Upper lobe of left lung (tissue), 4 donors: ENCODE data around the gene EVI2B.
"Not testable (repeated sequence)": the region's sequence is repeated elsewhere in the genome, so short reads cannot be mapped to it uniquely, and the experiment has no call there.

Experiments
- EP300 ChIP-seq, 4 donors: sonication (generic); formaldehyde crosslinking; IDR thresholded peaks; one replicate each; pipeline ENCODE4 v1.5.1; 2017; ENCODE audit warnings: antibody characterized with exemption in 4 of 4, control low read depth in 2 of 4
- POLR2A ChIP-seq, 4 donors: fragments of 450-650 bp; IDR thresholded peaks; one replicate each; pipeline ENCODE4 v1.5.1; 2016 to 2017; ENCODE audit warnings: antibody characterized with exemption in 4 of 4, mild to moderate bottlenecking in 2 of 4
- POLR2AphosphoS5 ChIP-seq, 2 donors: sonication (generic); formaldehyde crosslinking; IDR thresholded peaks; one replicate each; pipeline ENCODE4 v1.5.1; 2017; ENCODE audit warnings: antibody characterized with exemption in 2 of 2
- TF ChIP-seq, protein P1 (sequence below), 6 experiments: fragments of 450-650 bp in 4 of 6; fragments of 200-600 bp in 2 of 6; sonication (generic) in 2 of 6; IDR thresholded peaks; one replicate each; pipeline ENCODE4 v1.5.1; 2016 to 2019; ENCODE audit warnings: antibody characterized with exemption in 6 of 6

DNA sequence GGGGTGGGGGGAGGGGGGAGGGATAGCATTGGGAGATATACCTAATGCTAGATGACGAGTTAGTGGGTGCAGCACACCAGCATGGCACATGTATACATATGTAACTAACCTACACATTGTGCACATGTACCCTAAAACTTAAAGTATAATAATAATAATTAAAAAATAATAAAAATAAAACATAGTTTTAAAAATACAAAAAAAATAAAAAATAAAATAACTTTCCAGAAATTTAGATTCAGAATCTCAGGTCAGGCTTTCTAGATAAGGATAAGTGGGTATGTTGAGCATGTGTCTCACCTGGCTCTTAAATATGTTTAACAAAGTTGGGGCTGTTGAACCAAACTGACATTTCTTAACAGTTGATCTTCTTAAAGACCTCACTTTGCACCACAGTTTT is 25.9 kb downstream of the EVI2B start:
- not testable (repeated sequence) for TF ChIP-seq EP300, POLR2A, POLR2AphosphoS5 (IDR thresholded peaks at IDR 0.05)
- TF ChIP-seq, protein P1, sequence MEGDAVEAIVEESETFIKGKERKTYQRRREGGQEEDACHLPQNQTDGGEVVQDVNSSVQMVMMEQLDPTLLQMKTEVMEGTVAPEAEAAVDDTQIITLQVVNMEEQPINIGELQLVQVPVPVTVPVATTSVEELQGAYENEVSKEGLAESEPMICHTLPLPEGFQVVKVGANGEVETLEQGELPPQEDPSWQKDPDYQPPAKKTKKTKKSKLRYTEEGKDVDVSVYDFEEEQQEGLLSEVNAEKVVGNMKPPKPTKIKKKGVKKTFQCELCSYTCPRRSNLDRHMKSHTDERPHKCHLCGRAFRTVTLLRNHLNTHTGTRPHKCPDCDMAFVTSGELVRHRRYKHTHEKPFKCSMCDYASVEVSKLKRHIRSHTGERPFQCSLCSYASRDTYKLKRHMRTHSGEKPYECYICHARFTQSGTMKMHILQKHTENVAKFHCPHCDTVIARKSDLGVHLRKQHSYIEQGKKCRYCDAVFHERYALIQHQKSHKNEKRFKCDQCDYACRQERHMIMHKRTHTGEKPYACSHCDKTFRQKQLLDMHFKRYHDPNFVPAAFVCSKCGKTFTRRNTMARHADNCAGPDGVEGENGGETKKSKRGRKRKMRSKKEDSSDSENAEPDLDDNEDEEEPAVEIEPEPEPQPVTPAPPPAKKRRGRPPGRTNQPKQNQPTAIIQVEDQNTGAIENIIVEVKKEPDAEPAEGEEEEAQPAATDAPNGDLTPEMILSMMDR (IDR thresholded peaks at IDR 0.05) = not testable (repeated sequence)
